ENCODE results near the gene ZNF579. TPM values are rescaled to one million over a fixed set of nuclear protein-coding genes. Genes with fewer than 3 reads are reported as not detected.

ZNF579 gene
- total and polyA plus RNA-seq, 2 of the 13 experiments (the other 11 are each of a cell fraction or from before 2014, with no cell fraction given), result 2.1 to 2.9 TPM

DNA sequence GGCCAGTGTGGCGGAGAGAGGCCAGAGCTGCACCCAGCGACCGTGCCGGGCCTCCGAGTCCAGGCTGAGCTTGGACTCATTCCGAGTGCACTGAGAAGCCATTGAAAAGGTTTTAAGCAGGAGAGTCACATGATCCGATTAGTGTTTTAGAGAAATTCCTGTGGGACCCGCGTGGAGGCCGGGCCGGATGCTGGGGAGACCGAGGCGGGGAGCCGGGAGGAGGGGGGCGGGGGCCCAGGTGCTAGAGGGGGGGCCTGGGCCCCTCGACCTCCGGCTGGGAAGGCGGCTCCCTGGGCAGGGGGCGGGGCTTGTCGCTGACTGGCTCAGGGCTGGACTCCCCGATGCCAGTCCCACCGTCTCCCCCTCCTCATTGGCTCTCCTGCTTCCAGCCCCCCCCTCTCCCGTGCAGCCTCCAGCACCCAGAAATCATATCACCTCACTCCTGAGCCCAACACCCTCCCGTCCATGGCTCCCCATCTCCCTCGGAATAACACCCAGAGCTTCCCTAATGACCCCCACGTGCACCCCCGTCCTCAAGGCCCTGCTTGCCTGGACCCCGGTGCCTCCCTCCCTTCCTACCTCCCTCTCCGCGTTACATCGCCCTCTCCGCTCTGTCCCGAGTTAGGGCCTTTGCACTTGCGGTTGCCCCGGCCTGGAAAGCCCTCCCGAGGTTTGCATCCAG, 5.2 kb upstream of the ZNF579 start (continued):
- TF ChIP-seq, protein P1, sequence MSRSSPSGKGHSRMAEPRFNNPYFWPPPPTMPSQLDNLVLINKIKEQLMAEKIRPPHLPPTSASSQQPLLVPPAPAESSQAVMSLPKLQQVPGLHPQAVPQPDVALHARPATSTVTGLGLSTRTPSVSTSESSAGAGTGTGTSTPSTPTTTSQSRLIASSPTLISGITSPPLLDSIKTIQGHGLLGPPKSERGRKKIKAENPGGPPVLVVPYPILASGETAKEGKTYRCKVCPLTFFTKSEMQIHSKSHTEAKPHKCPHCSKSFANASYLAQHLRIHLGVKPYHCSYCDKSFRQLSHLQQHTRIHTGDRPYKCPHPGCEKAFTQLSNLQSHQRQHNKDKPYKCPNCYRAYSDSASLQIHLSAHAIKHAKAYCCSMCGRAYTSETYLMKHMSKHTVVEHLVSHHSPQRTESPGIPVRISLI (CRISPR knock-in tag; IDR thresholded peaks at IDR 0.05; ENCODE audit: borderline replicate concordance), result no peak
- TF ChIP-seq HOXA9 (CRISPR knock-in tag; IDR thresholded peaks at IDR 0.05; ENCODE audit: borderline replicate concordance) (no peak), SP4 (CRISPR knock-in tag; IDR thresholded peaks at IDR 0.05) (peak; percentile 72; the same call in 1 of the 2 replicates), NCOR1 (IDR thresholded peaks at IDR 0.05; ENCODE audit: borderline replicate concordance, low read length) (no peak), PITX1 (CRISPR knock-in tag; IDR thresholded peaks at IDR 0.05) (peak; percentile 47; the same call in 1 of the 2 replicates), KMT2A (CRISPR knock-in tag; IDR thresholded peaks at IDR 0.05) (no peak), ZNF746 (CRISPR knock-in tag; IDR thresholded peaks at IDR 0.05) (no peak), TAF1 (CRISPR knock-in tag; IDR thresholded peaks at IDR 0.05) (peak; percentile 39; the same call in 1 of the 2 replicates), ZFY (CRISPR knock-in tag; IDR thresholded peaks at IDR 0.05) (peak; percentile 51), SALL1 (CRISPR knock-in tag; IDR thresholded peaks at IDR 0.05) (0 out of 2 replicates have a peak, but pooled peaks have one; percentile 31), KLF16 (CRISPR knock-in tag; IDR thresholded peaks at IDR 0.05) (no peak), SP2 (CRISPR knock-in tag; IDR thresholded peaks at IDR 0.05) (peak; percentile 89), PRMT3 (CRISPR knock-in tag; IDR thresholded peaks at IDR 0.05; ENCODE audit: borderline replicate concordance, low read depth) (no peak), PAX8 (CRISPR knock-in tag; IDR thresholded peaks at IDR 0.05; ENCODE audit: borderline replicate concordance) (no peak), ZNF678 (CRISPR knock-in tag; IDR thresholded peaks at IDR 0.05) (no peak), CREM (IDR thresholded peaks at IDR 0.05) (no peak), CREM (CRISPR knock-in tag; IDR thresholded peaks at IDR 0.05) (no peak), TBX3 (IDR thresholded peaks at IDR 0.05; ENCODE audit: borderline replicate concordance) (no peak)
- TF ChIP-seq, protein P2, sequence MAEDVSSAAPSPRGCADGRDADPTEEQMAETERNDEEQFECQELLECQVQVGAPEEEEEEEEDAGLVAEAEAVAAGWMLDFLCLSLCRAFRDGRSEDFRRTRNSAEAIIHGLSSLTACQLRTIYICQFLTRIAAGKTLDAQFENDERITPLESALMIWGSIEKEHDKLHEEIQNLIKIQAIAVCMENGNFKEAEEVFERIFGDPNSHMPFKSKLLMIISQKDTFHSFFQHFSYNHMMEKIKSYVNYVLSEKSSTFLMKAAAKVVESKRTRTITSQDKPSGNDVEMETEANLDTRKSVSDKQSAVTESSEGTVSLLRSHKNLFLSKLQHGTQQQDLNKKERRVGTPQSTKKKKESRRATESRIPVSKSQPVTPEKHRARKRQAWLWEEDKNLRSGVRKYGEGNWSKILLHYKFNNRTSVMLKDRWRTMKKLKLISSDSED (CRISPR knock-in tag; IDR thresholded peaks at IDR 0.05), result no peak
- TF ChIP-seq, protein P3, sequence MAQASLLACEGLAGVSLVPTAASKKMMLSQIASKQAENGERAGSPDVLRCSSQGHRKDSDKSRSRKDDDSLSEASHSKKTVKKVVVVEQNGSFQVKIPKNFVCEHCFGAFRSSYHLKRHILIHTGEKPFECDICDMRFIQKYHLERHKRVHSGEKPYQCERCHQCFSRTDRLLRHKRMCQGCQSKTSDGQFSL (CRISPR knock-in tag; IDR thresholded peaks at IDR 0.05), result peak; percentile 71; the same call in 1 of the 2 replicates
- TF ChIP-seq, protein P4, sequence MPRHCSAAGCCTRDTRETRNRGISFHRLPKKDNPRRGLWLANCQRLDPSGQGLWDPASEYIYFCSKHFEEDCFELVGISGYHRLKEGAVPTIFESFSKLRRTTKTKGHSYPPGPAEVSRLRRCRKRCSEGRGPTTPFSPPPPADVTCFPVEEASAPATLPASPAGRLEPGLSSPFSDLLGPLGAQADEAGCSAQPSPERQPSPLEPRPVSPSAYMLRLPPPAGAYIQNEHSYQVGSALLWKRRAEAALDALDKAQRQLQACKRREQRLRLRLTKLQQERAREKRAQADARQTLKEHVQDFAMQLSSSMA (CRISPR knock-in tag; IDR thresholded peaks at IDR 0.05), result no peak
- TF ChIP-seq, protein P5, sequence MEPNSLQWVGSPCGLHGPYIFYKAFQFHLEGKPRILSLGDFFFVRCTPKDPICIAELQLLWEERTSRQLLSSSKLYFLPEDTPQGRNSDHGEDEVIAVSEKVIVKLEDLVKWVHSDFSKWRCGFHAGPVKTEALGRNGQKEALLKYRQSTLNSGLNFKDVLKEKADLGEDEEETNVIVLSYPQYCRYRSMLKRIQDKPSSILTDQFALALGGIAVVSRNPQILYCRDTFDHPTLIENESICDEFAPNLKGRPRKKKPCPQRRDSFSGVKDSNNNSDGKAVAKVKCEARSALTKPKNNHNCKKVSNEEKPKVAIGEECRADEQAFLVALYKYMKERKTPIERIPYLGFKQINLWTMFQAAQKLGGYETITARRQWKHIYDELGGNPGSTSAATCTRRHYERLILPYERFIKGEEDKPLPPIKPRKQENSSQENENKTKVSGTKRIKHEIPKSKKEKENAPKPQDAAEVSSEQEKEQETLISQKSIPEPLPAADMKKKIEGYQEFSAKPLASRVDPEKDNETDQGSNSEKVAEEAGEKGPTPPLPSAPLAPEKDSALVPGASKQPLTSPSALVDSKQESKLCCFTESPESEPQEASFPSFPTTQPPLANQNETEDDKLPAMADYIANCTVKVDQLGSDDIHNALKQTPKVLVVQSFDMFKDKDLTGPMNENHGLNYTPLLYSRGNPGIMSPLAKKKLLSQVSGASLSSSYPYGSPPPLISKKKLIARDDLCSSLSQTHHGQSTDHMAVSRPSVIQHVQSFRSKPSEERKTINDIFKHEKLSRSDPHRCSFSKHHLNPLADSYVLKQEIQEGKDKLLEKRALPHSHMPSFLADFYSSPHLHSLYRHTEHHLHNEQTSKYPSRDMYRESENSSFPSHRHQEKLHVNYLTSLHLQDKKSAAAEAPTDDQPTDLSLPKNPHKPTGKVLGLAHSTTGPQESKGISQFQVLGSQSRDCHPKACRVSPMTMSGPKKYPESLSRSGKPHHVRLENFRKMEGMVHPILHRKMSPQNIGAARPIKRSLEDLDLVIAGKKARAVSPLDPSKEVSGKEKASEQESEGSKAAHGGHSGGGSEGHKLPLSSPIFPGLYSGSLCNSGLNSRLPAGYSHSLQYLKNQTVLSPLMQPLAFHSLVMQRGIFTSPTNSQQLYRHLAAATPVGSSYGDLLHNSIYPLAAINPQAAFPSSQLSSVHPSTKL (CRISPR knock-in tag; IDR thresholded peaks at IDR 0.05), result peak; percentile 35; the same call in 1 of the 2 replicates
